ENCODE measurements around the gene ZMYM3. TPM values are rescaled to one million over a fixed set of nuclear protein-coding genes. Genes with fewer than 3 reads are reported as not detected.
A peak's percentile ranks its signal among the peaks of the same experiment; 100 is the strongest.

Gene ZMYM3
- total and polyA plus RNA-seq, 7 experiments from 2014 or later = 6.7 to 34.1 (median 21.5) TPM

GRCh38 chrX:71256051-71256450, 2.1 kb upstream of the ZMYM3 start:
- CTCF ChIA-PET = no interaction called here
- intact Hi-C loops (cut with micrococcal nuclease) = no loop called here
- POLR2A ChIA-PET = interaction anchor here (0.7 to 3.9 kb wide), 4 partner anchors 27 to 109 kb away, joined by 3 to 52 read pairs (median 21); partner anchors contain the start of genes NONO and TAF1

GRCh38 chrX:71253253-71254091, 468 bp downstream of the ZMYM3 start:
- DNase-seq (peak in 2 of 9 donors; percentile 13 to 36), ATAC-seq (no peak)
- H3K27me3 ChIP-seq (ENCODE audit: control insufficient read depth in 2 of 2, insufficient read depth in 2 of 2, low read length in 2 of 2) = no peaks in the 10 kb centered on the region
- peak overlapping the region; percentile 91 for H3K27ac ChIP-seq (ENCODE audit: low read depth, low read length)
- Mint-ChIP-seq H3K27me3 (no peaks in the 10 kb centered on the region), H3K4me1 (peaks cover 0 to 30% (median 18%) of the 10 kb centered on the region in 7 donors), H3K36me3 (peaks cover 0 to 8% (median 0%) of the 10 kb centered on the region in 5 donors), H3K9me3 (peaks cover 0 to 3% (median 0%) of the 10 kb centered on the region in 11 donors), H3K27ac (peak overlapping the region; percentile 83 to 96 (median 89)), H3K4me3 (peak overlapping the region; percentile 76 to 97 (median 90))
- peaks cover 0 to 19% (median 0%) of the 10 kb centered on the region in 3 experiments for H3K36me3 ChIP-seq (ENCODE audit: control insufficient read depth in 2 of 3, insufficient read depth in 3 of 3, low read length in 3 of 3)
- H3K4me1 ChIP-seq (ENCODE audit: control insufficient read depth in 2 of 2, insufficient read depth in 2 of 2, low read length in 2 of 2) = peaks cover 0 to 20% of the 10 kb centered on the region in 2 donors
- intact Hi-C loops (cut with micrococcal nuclease) = loop anchor here (1.0 to 2.0 kb wide), 7 partner anchors 30 to 279 kb away; partner anchors contain the start of genes NONO (in 2 of the 2), TAF1 (in 2 of the 2), OGT (in 1 of the 2) and SNX12 (in 1 of the 2)
- ChIA-PET POLR2A (interaction anchor here (0.6 to 3.9 kb wide), 9 partner anchors 30 to 279 kb away, joined by 3 to 52 read pairs (median 7); partner anchors contain the start of genes NONO, OGT and TAF1), CTCF (interaction anchor here (1.2 kb wide), 1 partner anchor 30 kb away, joined by 4 read pairs; the partner anchor contains the start of gene NONO)
- peak overlapping the region; percentile 79 for H3K4me3 ChIP-seq (ENCODE audit: low read length)
- H3K9me3 ChIP-seq (ENCODE audit: control insufficient read depth in 2 of 3, low read length in 3 of 3) = no peaks in the 10 kb centered on the region

More at GRCh38 chrX:71256051-71256450, 2.1 kb upstream of the ZMYM3 start:
- Histone ChIP-seq H3K27ac (ENCODE audit: low read depth, low read length) (peak overlapping the region; percentile 91), H3K4me3 (ENCODE audit: low read length) (no peak overlapping the region), H3K9me3 (ENCODE audit: control insufficient read depth in 2 of 3, low read length in 3 of 3) (no peaks in the 10 kb centered on the region), H3K4me1 (ENCODE audit: control insufficient read depth in 2 of 2, insufficient read depth in 2 of 2, low read length in 2 of 2) (peaks cover 0 to 20% of the 10 kb centered on the region in 2 donors), H3K27me3 (ENCODE audit: control insufficient read depth in 2 of 2, insufficient read depth in 2 of 2, low read length in 2 of 2) (no peaks in the 10 kb centered on the region), H3K36me3 (ENCODE audit: control insufficient read depth in 2 of 3, insufficient read depth in 3 of 3, low read length in 3 of 3) (peaks cover 0 to 3% (median 0%) of the 10 kb centered on the region in 3 experiments)
- H3K36me3 Mint-ChIP-seq = peaks cover 0 to 1% (median 0%) of the 10 kb centered on the region in 5 donors
- DNase-seq (no peak), ATAC-seq (no peak)
- peaks cover 0 to 3% (median 0%) of the 10 kb centered on the region in 11 donors for H3K9me3 Mint-ChIP-seq
- no peaks in the 10 kb centered on the region for H3K27me3 Mint-ChIP-seq
- H3K27ac Mint-ChIP-seq = peak overlapping the region in 8 of 9 donors; percentile 10 to 96 (median 90)
- peak overlapping the region in 4 of 10 donors; percentile 7 to 88 (median 54) for H3K4me3 Mint-ChIP-seq
- H3K4me1 Mint-ChIP-seq = peaks cover 0 to 28% (median 18%) of the 10 kb centered on the region in 7 donors

- Histone ChIP-seq H3K9me3 (ENCODE audit: control insufficient read depth in 2 of 3, low read length in 3 of 3) (no peaks in the 10 kb centered on the region), H3K4me3 (ENCODE audit: low read length) (no peak overlapping the region), H3K27me3 (ENCODE audit: control insufficient read depth in 2 of 2, insufficient read depth in 2 of 2, low read length in 2 of 2) (no peaks in the 10 kb centered on the region), H3K36me3 (ENCODE audit: control insufficient read depth in 2 of 3, insufficient read depth in 3 of 3, low read length in 3 of 3) (peaks cover 0 to 32% (median 0%) of the 10 kb centered on the region in 3 experiments), H3K27ac (ENCODE audit: low read depth, low read length) (peak overlapping the region; percentile 24), H3K4me1 (ENCODE audit: control insufficient read depth in 2 of 2, insufficient read depth in 2 of 2, low read length in 2 of 2) (peaks cover 0 to 20% of the 10 kb centered on the region in 2 donors)
- Mint-ChIP-seq H3K27me3 (no peaks in the 10 kb centered on the region), H3K4me3 (peak overlapping the region in 9 of 10 donors; percentile 10 to 95 (median 62)), H3K9me3 (peaks cover 0 to 3% (median 0%) of the 10 kb centered on the region in 11 donors), H3K36me3 (peaks cover 0 to 9% (median 0%) of the 10 kb centered on the region in 5 donors), H3K4me1 (peaks cover 0 to 30% (median 18%) of the 10 kb centered on the region in 7 donors), H3K27ac (peak overlapping the region in 3 of 9 donors; percentile 14 to 65 (median 64))
- ChIA-PET CTCF (no interaction called here), POLR2A (interaction anchor here (1.5 kb wide), 1 partner anchor 70 kb away, joined by 5 read pairs; no protein-coding TSS in a partner anchor)
- intact Hi-C loops (cut with micrococcal nuclease) = no loop called here
- ATAC-seq (no peak), DNase-seq (no peak)
These were observed 1.7 kb downstream of the ZMYM3 start for GRCh38 chrX:71252221-71252620.

GRCh38 chrX:71251466-71251973, 2.4 kb downstream of the ZMYM3 start:
- Histone ChIP-seq H3K4me3 (ENCODE audit: low read length) (no peak overlapping the region), H3K27me3 (ENCODE audit: control insufficient read depth in 2 of 2, insufficient read depth in 2 of 2, low read length in 2 of 2) (no peaks in the 10 kb centered on the region), H3K4me1 (ENCODE audit: control insufficient read depth in 2 of 2, insufficient read depth in 2 of 2, low read length in 2 of 2) (peaks cover 0 to 20% of the 10 kb centered on the region in 2 donors), H3K9me3 (ENCODE audit: control insufficient read depth in 2 of 3, low read length in 3 of 3) (no peaks in the 10 kb centered on the region), H3K36me3 (ENCODE audit: control insufficient read depth in 2 of 3, insufficient read depth in 3 of 3, low read length in 3 of 3) (peaks cover 0 to 39% (median 0%) of the 10 kb centered on the region in 3 experiments), H3K27ac (ENCODE audit: low read depth, low read length) (peak overlapping the region; percentile 14)
- H3K4me3 Mint-ChIP-seq = peak overlapping the region in 5 of 10 donors; percentile 47 to 94 (median 79)
- ATAC-seq = no peak
- CTCF ChIA-PET = no interaction called here
- peak overlapping the region in 4 of 9 donors; percentile 0 to 38 (median 20) for H3K27ac Mint-ChIP-seq
- DNase-seq = peak in 1 of 9 donors; percentile 45
- H3K36me3 Mint-ChIP-seq = peaks cover 0 to 9% (median 2%) of the 10 kb centered on the region in 5 donors
- peaks cover 0 to 3% (median 0%) of the 10 kb centered on the region in 11 donors for H3K9me3 Mint-ChIP-seq
- POLR2A ChIA-PET = interaction anchor here (1.5 kb wide), 1 partner anchor 69 kb away, joined by 5 read pairs; no protein-coding TSS in a partner anchor
- H3K27me3 Mint-ChIP-seq = no peaks in the 10 kb centered on the region
- intact Hi-C loops (cut with micrococcal nuclease) = no loop called here
- H3K4me1 Mint-ChIP-seq = peaks cover 0 to 30% (median 18%) of the 10 kb centered on the region in 7 donors

GRCh38 chrX:71250841-71251240, 3.1 kb downstream of the ZMYM3 start:
- peak overlapping the region in 1 of 10 donors; percentile 2 for H3K4me3 Mint-ChIP-seq
- Histone ChIP-seq H3K4me3 (ENCODE audit: low read length) (no peak overlapping the region), H3K4me1 (ENCODE audit: control insufficient read depth in 2 of 2, insufficient read depth in 2 of 2, low read length in 2 of 2) (peaks cover 0 to 20% of the 10 kb centered on the region in 2 donors), H3K27me3 (ENCODE audit: control insufficient read depth in 2 of 2, insufficient read depth in 2 of 2, low read length in 2 of 2) (no peaks in the 10 kb centered on the region), H3K27ac (ENCODE audit: low read depth, low read length) (no peak overlapping the region), H3K9me3 (ENCODE audit: control insufficient read depth in 2 of 3, low read length in 3 of 3) (no peaks in the 10 kb centered on the region), H3K36me3 (ENCODE audit: control insufficient read depth in 2 of 3, insufficient read depth in 3 of 3, low read length in 3 of 3) (peaks cover 0 to 44% (median 2%) of the 10 kb centered on the region in 3 experiments)
- POLR2A ChIA-PET = no interaction called here
- peaks cover 0 to 9% (median 4%) of the 10 kb centered on the region in 5 donors for H3K36me3 Mint-ChIP-seq
- H3K9me3 Mint-ChIP-seq = peaks cover 0 to 3% (median 0%) of the 10 kb centered on the region in 11 donors
- CTCF ChIA-PET = no interaction called here
- peaks cover 0 to 29% (median 17%) of the 10 kb centered on the region in 7 donors for H3K4me1 Mint-ChIP-seq
- intact Hi-C loops (cut with micrococcal nuclease) = no loop called here
- peak overlapping the region in 7 of 9 donors; percentile 17 to 54 (median 29) for H3K27ac Mint-ChIP-seq
- DNase-seq (no peak), ATAC-seq (no peak)
- no peaks in the 10 kb centered on the region for H3K27me3 Mint-ChIP-seq

GRCh38 chrX:71245159-71245558, 8.8 kb downstream of the ZMYM3 start:
- H3K9me3 ChIP-seq (ENCODE audit: control insufficient read depth in 2 of 3, low read length in 3 of 3) = no peaks in the 10 kb centered on the region
- H3K27me3 ChIP-seq (ENCODE audit: control insufficient read depth in 2 of 2, insufficient read depth in 2 of 2, low read length in 2 of 2) = no peaks in the 10 kb centered on the region
- DNase-seq = no peak
- peak overlapping the region in 1 of 9 donors; percentile 44 for H3K27ac Mint-ChIP-seq
- CTCF ChIA-PET = no interaction called here
- peaks cover 0 to 36% (median 19%) of the 10 kb centered on the region in 5 donors for H3K36me3 Mint-ChIP-seq
- intact Hi-C loops (cut with micrococcal nuclease) = no loop called here
- ATAC-seq = no peak
- POLR2A ChIA-PET = interaction anchor here (0.6 kb wide), 1 partner anchor 9 kb away, joined by 3 read pairs; no protein-coding TSS in a partner anchor
- no peak overlapping the region for H3K4me3 Mint-ChIP-seq
- peaks cover 0 to 94% (median 9%) of the 10 kb centered on the region in 3 experiments for H3K36me3 ChIP-seq (ENCODE audit: control insufficient read depth in 2 of 3, insufficient read depth in 3 of 3, low read length in 3 of 3)
- H3K27ac ChIP-seq (ENCODE audit: low read depth, low read length) = no peak overlapping the region
- no peaks in the 10 kb centered on the region for H3K4me1 Mint-ChIP-seq
- H3K4me1 ChIP-seq (ENCODE audit: control insufficient read depth in 2 of 2, insufficient read depth in 2 of 2, low read length in 2 of 2) = no peaks in the 10 kb centered on the region
- no peaks in the 10 kb centered on the region for H3K9me3 Mint-ChIP-seq
- H3K4me3 ChIP-seq (ENCODE audit: low read length) = no peak overlapping the region
- no peaks in the 10 kb centered on the region for H3K27me3 Mint-ChIP-seq

All from naive thymus-derived CD4-positive, alpha-beta T cell (primary cell).